Measurements from ENCODE around the gene ZNF417. TPM values are rescaled to one million over a fixed set of nuclear protein-coding genes. Genes with fewer than 3 reads are reported as not detected.

Gene ZNF417
- total and polyA plus RNA-seq, 2 of the 8 experiments (the other 6 are each of a cell fraction or from before 2014, with no cell fraction given): 5.4 to 19.2 TPM

GRCh38 chr19:57947419-57948134, 31.2 kb upstream of the ZNF417 start, which contains the start of gene ZNF256 (continued):
- no peak for TF ChIP-seq CHD7 (IDR thresholded peaks at IDR 0.05; ENCODE audit: insufficient replicate concordance, low read length)
- TF ChIP-seq SRF (IDR thresholded peaks at IDR 0.05; ENCODE audit: low read depth, low read length): peak; percentile 36; the same call in 1 of the 2 replicates
- TF ChIP-seq E2F6 (IDR thresholded peaks at IDR 0.05): peak; percentile 39; the same call in 1 of the 2 replicates
- TF ChIP-seq CBX8 (IDR thresholded peaks at IDR 0.05; ENCODE audit: borderline replicate concordance, low read depth, low read length): no peak
- TF ChIP-seq RBBP5 (IDR thresholded peaks at IDR 0.05; ENCODE audit: borderline replicate concordance, low read depth, low read length): no peak
- no peak for TF ChIP-seq BCL11A (IDR thresholded peaks at IDR 0.05; ENCODE audit: low read depth in 2 of 2, low read length in 2 of 2)
- TF ChIP-seq USF2 (IDR thresholded peaks at IDR 0.05; ENCODE audit: low read length): no peak
- no peak for TF ChIP-seq NRF1 (IDR thresholded peaks at IDR 0.05; ENCODE audit: low read depth, low read length)
